Retinal pigment epithelial cell (primary cell): ENCODE data around the gene HOATZ.

Experiments used
- DNase-seq: peaks from one replicate; pipeline ENCODE4 v3.0.0-alpha.2; 2010; ENCODE audit warnings: low read depth
- H3K4me3 ChIP-seq: 2 replicates; pipeline ENCODE4 v1.5.1; 2011; ENCODE audit warnings: mild to moderate bottlenecking, low read length, control low read depth, moderate library complexity
- TF ChIP-seq, protein P1 (sequence below): conservative IDR thresholded peaks from 2 replicates; pipeline ENCODE4 v1.5.1; 2011; ENCODE audit warnings: low read depth, low read length, control low read depth, inconsistent platforms

HOATZ gene

DNA sequence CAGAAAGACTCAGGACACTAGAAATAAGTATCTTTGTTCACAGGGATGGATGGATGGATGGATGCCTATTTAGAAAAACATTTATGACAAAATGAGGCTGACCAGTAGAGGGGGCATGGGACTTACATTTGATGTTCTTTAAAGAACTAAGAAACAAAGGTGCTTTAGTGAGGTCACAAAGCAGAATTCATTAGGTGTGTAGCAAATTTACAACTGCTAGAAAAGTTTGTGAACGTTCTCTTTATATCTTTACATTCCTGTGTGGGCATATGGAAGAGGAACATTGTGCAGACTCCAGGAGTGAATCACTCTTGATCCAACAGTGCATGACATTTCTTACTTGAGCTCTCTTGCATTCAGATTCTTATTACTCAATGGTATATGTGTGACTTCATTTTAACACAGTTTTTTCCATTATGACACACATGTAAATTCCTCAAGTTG is 71.8 kb downstream of the HOATZ start:
- TF ChIP-seq, protein P1, sequence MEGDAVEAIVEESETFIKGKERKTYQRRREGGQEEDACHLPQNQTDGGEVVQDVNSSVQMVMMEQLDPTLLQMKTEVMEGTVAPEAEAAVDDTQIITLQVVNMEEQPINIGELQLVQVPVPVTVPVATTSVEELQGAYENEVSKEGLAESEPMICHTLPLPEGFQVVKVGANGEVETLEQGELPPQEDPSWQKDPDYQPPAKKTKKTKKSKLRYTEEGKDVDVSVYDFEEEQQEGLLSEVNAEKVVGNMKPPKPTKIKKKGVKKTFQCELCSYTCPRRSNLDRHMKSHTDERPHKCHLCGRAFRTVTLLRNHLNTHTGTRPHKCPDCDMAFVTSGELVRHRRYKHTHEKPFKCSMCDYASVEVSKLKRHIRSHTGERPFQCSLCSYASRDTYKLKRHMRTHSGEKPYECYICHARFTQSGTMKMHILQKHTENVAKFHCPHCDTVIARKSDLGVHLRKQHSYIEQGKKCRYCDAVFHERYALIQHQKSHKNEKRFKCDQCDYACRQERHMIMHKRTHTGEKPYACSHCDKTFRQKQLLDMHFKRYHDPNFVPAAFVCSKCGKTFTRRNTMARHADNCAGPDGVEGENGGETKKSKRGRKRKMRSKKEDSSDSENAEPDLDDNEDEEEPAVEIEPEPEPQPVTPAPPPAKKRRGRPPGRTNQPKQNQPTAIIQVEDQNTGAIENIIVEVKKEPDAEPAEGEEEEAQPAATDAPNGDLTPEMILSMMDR = peak; percentile 62

More for the DNA sequence above, 71.8 kb downstream of the HOATZ start:
- no peak overlapping the region for H3K4me3 ChIP-seq
- no peak for DNase-seq
